Esophagus squamous epithelium (tissue), 5 donors: Measurements from ENCODE around the gene TTC28. TPM values are rescaled to one million over a fixed set of nuclear protein-coding genes. Genes with fewer than 3 reads are reported as not detected.

Source experiments
- DNase-seq: peaks from one replicate; lab custom pipeline; 2025; lab: John Stamatoyannopoulos, UW
- H3K27ac ChIP-seq, 4 donors: fragments of 200-600 bp; sonication (generic); one replicate each; pipeline ENCODE4 v1.5.1; 2016 to 2019; ENCODE audit warnings: mild to moderate bottlenecking in 1 of 4
- H3K27me3 ChIP-seq, 4 donors: fragments of 200-600 bp; sonication (generic); 1 replicate in 3 of 4; 2 replicates in 1 of 4; pipeline versions ENCODE4 v1.5.1 to v1.6.0; 2017 to 2021; ENCODE audit warnings: antibody characterized with exemption in 1 of 4
- H3K36me3 ChIP-seq, 3 donors: fragments of 200-600 bp; sonication (generic); one replicate each; pipeline ENCODE4 v1.5.1; 2016 to 2019
- H3K4me1 ChIP-seq, 3 donors: fragments of 200-600 bp; sonication (generic); one replicate each; pipeline ENCODE4 v1.5.1; 2017 to 2019
- H3K4me3 ChIP-seq, 4 donors: fragments of 200-600 bp; sonication (generic); 1 replicate in 3 of 4; 2 replicates in 1 of 4; pipeline ENCODE4 v1.5.1; 2016 to 2019; ENCODE audit warnings: mild to moderate bottlenecking in 2 of 4, moderate library complexity in 1 of 4
- H3K9me3 ChIP-seq, 3 donors: fragments of 200-600 bp; sonication (generic); one replicate each; pipeline ENCODE4 v1.5.1; 2016 to 2019
- CTCF ChIP-seq, 6 experiments: fragments of 450-650 bp in 4 of 6; fragments of 200-600 bp in 2 of 6; sonication (generic) in 2 of 6; IDR thresholded peaks; one replicate each; pipeline ENCODE4 v1.5.1; 2016 to 2019; ENCODE audit warnings: antibody characterized with exemption in 6 of 6, mild to moderate bottlenecking in 4 of 6, moderate library complexity in 4 of 6
- POLR2A ChIP-seq, 4 donors: fragments of 450-650 bp; IDR thresholded peaks; one replicate each; pipeline ENCODE4 v1.6.1; 2017; ENCODE audit warnings: antibody characterized with exemption in 4 of 4, mild to moderate bottlenecking in 4 of 4, moderate library complexity in 3 of 4
- WGBS, 2 donors: methylation state at CpG; one replicate each; pipeline ENCODE4 v1.1.5; 2018; 5-methylcytosine and 5-hydroxymethylcytosine counted together
- intact Hi-C: fragments of 100-400 bp; cut with DNase I; formaldehyde crosslinking; loops from one replicate; pipeline ENCODE4 v1.15.0; 2022
- total RNA-seq, 4 donors: library from RNA; depleted of rRNA; stranded (reverse); fragments of >200 nt; gene quantifications; one replicate each; pipeline ENCODE4 v1.1.0, GENCODE V29; 2016
- donor health status: DM: yes; HTN: yes; CAD: no.

The TTC28 gene
- total RNA-seq, 4 donors from 2014 or later = 6.0 to 21.4 (median 7.7) TPM

DNA sequence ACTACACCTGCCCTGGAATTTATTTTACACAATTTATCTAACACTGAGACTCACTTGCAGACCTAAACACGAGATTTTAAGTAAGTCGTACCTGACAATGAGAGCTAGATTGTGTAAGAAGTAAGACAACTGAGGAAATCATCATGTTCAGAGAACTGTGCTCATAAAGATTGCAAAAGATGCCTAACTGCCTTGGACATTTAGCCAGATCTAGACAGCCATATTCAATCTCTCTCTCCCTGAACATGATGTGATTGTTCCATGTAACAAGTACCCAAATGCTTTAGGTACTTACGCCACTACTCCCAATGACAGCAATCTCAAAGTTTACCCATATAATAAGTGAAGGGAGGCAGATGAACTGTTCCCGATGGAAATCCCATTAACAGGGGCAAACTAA, 550.8 kb downstream of the TTC28 start:
- H3K4me1 ChIP-seq = no peaks in the 10 kb centered on the region
- 85 to 90% methylated on average over 4 of the region's 4 CpGs for WGBS, 2 donors

GRCh38 chr22:28125799-28126198, 553.8 kb downstream of the TTC28 start:
- no peak for DNase-seq
- intact Hi-C loops = no loop called here
- 68 to 71% methylated on average over 2 of the region's 2 CpGs for WGBS, 2 donors
- Histone ChIP-seq H3K4me3 (no peak overlapping the region), H3K9me3 (no peaks in the 10 kb centered on the region), H3K4me1 (peaks cover 0 to 3% (median 0%) of the 10 kb centered on the region in 3 donors), H3K36me3 (no peaks in the 10 kb centered on the region), H3K27me3 (no peaks in the 10 kb centered on the region), H3K27ac (no peak overlapping the region)
- no peak for TF ChIP-seq POLR2A (IDR thresholded peaks at IDR 0.05)
- no peak for TF ChIP-seq CTCF (IDR thresholded peaks at IDR 0.05)

More for the DNA sequence above, 550.8 kb downstream of the TTC28 start:
- TF ChIP-seq CTCF (IDR thresholded peaks at IDR 0.05) (no peak), POLR2A (IDR thresholded peaks at IDR 0.05) (no peak)
- Histone ChIP-seq H3K27me3 (no peaks in the 10 kb centered on the region), H3K27ac (no peak overlapping the region), H3K9me3 (no peaks in the 10 kb centered on the region), H3K4me3 (no peak overlapping the region), H3K36me3 (no peaks in the 10 kb centered on the region)
- intact Hi-C loops = no loop called here
- DNase-seq = no peak

- no peak overlapping the region for H3K27ac ChIP-seq
- H3K27me3 ChIP-seq = no peaks in the 10 kb centered on the region
- no peaks in the 10 kb centered on the region for H3K9me3 ChIP-seq
- intact Hi-C loops = no loop called here
- H3K36me3 ChIP-seq = no peaks in the 10 kb centered on the region
- WGBS, 2 donors = 25 to 71% methylated on average over 1 of the region's 1 CpG
- H3K4me1 ChIP-seq = peaks cover 0 to 3% (median 0%) of the 10 kb centered on the region in 3 donors
- no peak for DNase-seq
- H3K4me3 ChIP-seq = no peak overlapping the region
- TF ChIP-seq CTCF (IDR thresholded peaks at IDR 0.05) (no peak), POLR2A (IDR thresholded peaks at IDR 0.05) (no peak)
These were observed 555.5 kb downstream of the TTC28 start for GRCh38 chr22:28123989-28124766.

DNA sequence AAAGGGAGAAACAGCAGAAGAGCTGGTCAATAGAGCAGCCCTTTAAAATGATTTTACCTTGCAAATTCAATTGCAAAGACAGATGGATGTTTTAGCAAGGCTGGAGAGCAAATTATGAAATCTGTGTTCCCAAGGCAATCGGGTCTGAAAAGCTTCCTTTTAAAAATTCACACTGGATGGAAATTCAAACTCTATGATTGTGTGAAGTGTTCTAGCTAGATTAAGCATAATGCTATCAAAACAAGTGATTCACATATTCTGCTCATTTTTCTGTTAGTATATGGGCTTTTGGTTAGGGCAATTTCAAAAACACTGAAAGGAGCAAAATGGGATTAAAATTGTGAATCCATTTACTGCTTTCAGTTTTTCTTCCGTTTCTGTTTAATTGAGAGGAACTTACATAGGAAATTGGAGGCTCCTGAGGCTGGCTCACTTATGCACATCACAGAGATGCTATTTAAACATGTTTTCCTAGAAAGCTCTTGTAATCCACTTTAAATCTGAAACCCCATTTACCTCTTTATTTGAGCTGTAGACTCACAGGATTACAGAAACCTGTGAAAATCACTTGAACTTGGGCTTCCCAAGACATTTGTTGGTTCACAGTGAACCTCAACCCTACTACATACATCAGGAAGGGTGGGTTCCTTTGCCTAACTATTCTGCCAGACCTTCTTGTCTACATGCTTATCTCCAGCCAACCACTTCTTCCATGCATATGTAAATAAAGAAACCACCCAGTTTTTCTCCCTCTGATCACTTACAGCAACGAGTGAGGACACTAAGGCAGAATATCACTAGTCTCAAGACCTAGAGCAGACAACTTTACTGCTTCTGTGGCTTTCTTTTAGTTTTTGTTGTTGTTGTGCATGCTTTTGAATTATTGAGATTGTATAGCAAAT, 558.7 kb downstream of the TTC28 start:
- Histone ChIP-seq H3K4me3 (no peak overlapping the region), H3K27me3 (no peaks in the 10 kb centered on the region), H3K36me3 (no peaks in the 10 kb centered on the region), H3K27ac (no peak overlapping the region), H3K4me1 (peaks cover 0 to 16% (median 7%) of the 10 kb centered on the region in 3 donors), H3K9me3 (no peaks in the 10 kb centered on the region)
- 64 to 74% methylated on average over 3 of the region's 3 CpGs for WGBS, 2 donors
- DNase-seq = no peak
- intact Hi-C loops = no loop called here
- TF ChIP-seq POLR2A (IDR thresholded peaks at IDR 0.05) (no peak), CTCF (IDR thresholded peaks at IDR 0.05) (no peak)
